Neutrophil (primary cell): Measurements from ENCODE around the gene FGF12.

Source experiments
- H3K27ac ChIP-seq: fragments of 200-600 bp; sonication (generic); 2 replicates; pipeline ENCODE4 v1.5.1; 2016; ENCODE audit warnings: mild to moderate bottlenecking, moderate library complexity
- H3K27me3 ChIP-seq: fragments of 200-600 bp; sonication (generic); 2 replicates; pipeline ENCODE4 v1.6.0; 2016; ENCODE audit warnings: mild to moderate bottlenecking
- H3K36me3 ChIP-seq: fragments of 200-600 bp; sonication (generic); 2 replicates; pipeline ENCODE4 v1.5.1; 2017
- H3K4me1 ChIP-seq, 2 experiments: fragments of 200-600 bp in 1 of 2; sonication (generic) in 1 of 2; 1 replicate in 1 of 2; 2 replicates in 1 of 2; pipeline versions ENCODE4 v1.5.1 to v1.6.1; 2013 to 2016; ENCODE audit warnings: low read depth in 1 of 2, low read length in 1 of 2, mild to moderate bottlenecking in 1 of 2, moderate library complexity in 1 of 2; ENCODE audit not compliant: control insufficient read depth in 1 of 2, insufficient read depth in 1 of 2
- H3K4me3 ChIP-seq, 2 experiments: fragments of 200-600 bp in 1 of 2; sonication (generic) in 1 of 2; 1 replicate in 1 of 2; 2 replicates in 1 of 2; pipeline ENCODE4 v1.5.1; 2013 to 2016; ENCODE audit warnings: low read depth in 1 of 2, low read length in 1 of 2, mild to moderate bottlenecking in 1 of 2, moderate library complexity in 1 of 2
- H3K9me3 ChIP-seq: fragments of 200-600 bp; sonication (generic); 2 replicates; pipeline ENCODE4 v1.5.1; 2016
- CTCF ChIP-seq: fragments of 200-600 bp; sonication (generic); IDR thresholded peaks from 2 replicates; pipeline ENCODE4 v1.5.1; 2016; ENCODE audit warnings: antibody characterized with exemption

FGF12 gene

GRCh38 chr3:192161661-192162060, 565.7 kb downstream of the FGF12 start:
- no peak overlapping the region for H3K27ac ChIP-seq
- no peaks in the 10 kb centered on the region for H3K36me3 ChIP-seq
- H3K9me3 ChIP-seq = no peaks in the 10 kb centered on the region
- TF ChIP-seq CTCF = no peak
- H3K4me1 ChIP-seq = no peaks in the 10 kb centered on the region
- H3K4me3 ChIP-seq = no peak overlapping the region
- no peaks in the 10 kb centered on the region for H3K27me3 ChIP-seq

GRCh38 chr3:192156382-192156781, 571.0 kb downstream of the FGF12 start:
- Histone ChIP-seq H3K4me1 (no peaks in the 10 kb centered on the region), H3K9me3 (no peaks in the 10 kb centered on the region), H3K4me3 (no peak overlapping the region), H3K27ac (no peak overlapping the region), H3K36me3 (no peaks in the 10 kb centered on the region), H3K27me3 (peaks cover 5% of the 10 kb centered on the region)
- no peak for TF ChIP-seq CTCF

- Histone ChIP-seq H3K36me3 (no peaks in the 10 kb centered on the region), H3K4me3 (no peak overlapping the region), H3K27ac (no peak overlapping the region), H3K27me3 (peaks cover 5% of the 10 kb centered on the region), H3K4me1 (no peaks in the 10 kb centered on the region), H3K9me3 (no peaks in the 10 kb centered on the region)
- TF ChIP-seq CTCF = no peak
These were observed 572.1 kb downstream of the FGF12 start for GRCh38 chr3:192155194-192155593.

GRCh38 chr3:192133271-192133670, 594.1 kb downstream of the FGF12 start:
- no peaks in the 10 kb centered on the region for H3K9me3 ChIP-seq
- no peak overlapping the region for H3K4me3 ChIP-seq
- H3K27ac ChIP-seq = no peak overlapping the region
- H3K27me3 ChIP-seq = no peaks in the 10 kb centered on the region
- no peak for TF ChIP-seq CTCF
- no peaks in the 10 kb centered on the region for H3K36me3 ChIP-seq
- H3K4me1 ChIP-seq = no peaks in the 10 kb centered on the region

- H3K27ac ChIP-seq = no peak overlapping the region
- no peaks in the 10 kb centered on the region for H3K36me3 ChIP-seq
- H3K27me3 ChIP-seq = no peaks in the 10 kb centered on the region
- TF ChIP-seq CTCF = no peak
- H3K9me3 ChIP-seq = no peaks in the 10 kb centered on the region
- H3K4me3 ChIP-seq = no peak overlapping the region
- H3K4me1 ChIP-seq = no peaks in the 10 kb centered on the region
These were observed 596.7 kb downstream of the FGF12 start for GRCh38 chr3:192130534-192131132.

- Histone ChIP-seq H3K4me3 (no peak overlapping the region), H3K36me3 (no peaks in the 10 kb centered on the region), H3K27me3 (no peaks in the 10 kb centered on the region), H3K4me1 (no peaks in the 10 kb centered on the region), H3K27ac (no peak overlapping the region), H3K9me3 (no peaks in the 10 kb centered on the region)
- no peak for TF ChIP-seq CTCF
These were observed 597.8 kb downstream of the FGF12 start for GRCh38 chr3:192129586-192129985.
